Right lobe of liver (tissue), 4 donors: Measurements from ENCODE around the gene AFDN.

ENCODE experiments used
- POLR2A ChIP-seq: fragments of 450-650 bp; IDR thresholded peaks from one replicate; pipeline ENCODE4 v1.6.1; 2017; ENCODE audit warnings: antibody characterized with exemption, mild to moderate bottlenecking
- TF ChIP-seq, protein P1 (sequence below), 4 donors: fragments of 200-600 bp in 3 of 4; fragments of 450-650 bp in 1 of 4; IDR thresholded peaks; one replicate each; pipeline versions ENCODE4 v1.5.1 to v1.8.0; 2016 to 2022; ENCODE audit warnings: antibody characterized with exemption in 4 of 4, mild to moderate bottlenecking in 2 of 4
- donor health status: DM: no; HTN: no; CAD: no.
- donor health status: DM: no; HTN: no; CAD: no.
- donor health status: DM: no; HTN: yes; CAD: no.

DNA sequence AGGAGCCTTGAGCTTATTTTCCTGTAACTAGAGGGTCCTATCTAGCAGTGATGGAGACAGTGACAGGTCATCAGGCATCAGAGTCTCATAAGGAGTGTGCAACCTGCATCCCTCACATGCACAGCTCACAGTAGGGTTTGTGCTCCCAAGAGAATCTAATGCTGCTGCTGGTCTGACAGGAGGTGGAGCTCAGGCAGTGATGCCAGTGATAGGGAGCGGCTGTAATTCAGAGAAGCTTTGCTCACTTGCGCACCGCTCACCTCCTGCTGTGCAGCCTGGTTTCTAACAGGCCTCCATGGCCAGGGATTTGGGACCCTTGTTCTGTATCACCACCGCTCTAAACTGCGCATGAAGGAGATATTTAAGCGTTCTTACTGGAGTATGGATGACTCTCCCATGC, 176.1 kb downstream of the AFDN start:
- TF ChIP-seq, protein P1, sequence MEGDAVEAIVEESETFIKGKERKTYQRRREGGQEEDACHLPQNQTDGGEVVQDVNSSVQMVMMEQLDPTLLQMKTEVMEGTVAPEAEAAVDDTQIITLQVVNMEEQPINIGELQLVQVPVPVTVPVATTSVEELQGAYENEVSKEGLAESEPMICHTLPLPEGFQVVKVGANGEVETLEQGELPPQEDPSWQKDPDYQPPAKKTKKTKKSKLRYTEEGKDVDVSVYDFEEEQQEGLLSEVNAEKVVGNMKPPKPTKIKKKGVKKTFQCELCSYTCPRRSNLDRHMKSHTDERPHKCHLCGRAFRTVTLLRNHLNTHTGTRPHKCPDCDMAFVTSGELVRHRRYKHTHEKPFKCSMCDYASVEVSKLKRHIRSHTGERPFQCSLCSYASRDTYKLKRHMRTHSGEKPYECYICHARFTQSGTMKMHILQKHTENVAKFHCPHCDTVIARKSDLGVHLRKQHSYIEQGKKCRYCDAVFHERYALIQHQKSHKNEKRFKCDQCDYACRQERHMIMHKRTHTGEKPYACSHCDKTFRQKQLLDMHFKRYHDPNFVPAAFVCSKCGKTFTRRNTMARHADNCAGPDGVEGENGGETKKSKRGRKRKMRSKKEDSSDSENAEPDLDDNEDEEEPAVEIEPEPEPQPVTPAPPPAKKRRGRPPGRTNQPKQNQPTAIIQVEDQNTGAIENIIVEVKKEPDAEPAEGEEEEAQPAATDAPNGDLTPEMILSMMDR (IDR thresholded peaks at IDR 0.05): no peak
- no peak for TF ChIP-seq POLR2A
